Psoas muscle (tissue), 8 donors: ENCODE measurements around the gene CHMP2B. TPM values are rescaled to one million over a fixed set of nuclear protein-coding genes. Genes with fewer than 3 reads are reported as not detected.

Source experiments
- ATAC-seq, 4 donors: fragments of 200-7000 bp; cut with Tn5 transposase; one replicate each; pipeline ENCODE4 v1.9.1; 2020; ENCODE audit warnings: moderate library complexity in 3 of 4, mild to moderate bottlenecking in 2 of 4
- DNase-seq, 2 donors: peaks; one replicate each; pipeline ENCODE4 v3.0.0-alpha.2; 2020
- H3K27ac ChIP-seq: fragments of 200-600 bp; one replicate; pipeline ENCODE4 v1.8.0; 2022
- H3K27me3 ChIP-seq, 3 donors: fragments of 200-600 bp in 1 of 3; one replicate each; pipeline versions ENCODE4 v1.6.1 to v1.8.0; 2013 to 2022; ENCODE audit warnings: low read length in 2 of 3, mild to moderate bottlenecking in 2 of 3, moderate library complexity in 1 of 3; ENCODE audit not compliant: insufficient read depth in 3 of 3
- H3K36me3 ChIP-seq, 2 donors: fragments of 200-600 bp in 1 of 2; one replicate each; pipeline versions ENCODE4 v1.6.1 to v1.8.0; 2013 to 2022; ENCODE audit warnings: low read depth in 1 of 2, mild to moderate bottlenecking in 1 of 2, moderate library complexity in 1 of 2; ENCODE audit not compliant: insufficient read depth in 1 of 2
- H3K4me1 ChIP-seq: fragments of 200-600 bp; one replicate; pipeline ENCODE4 v1.8.0; 2022
- H3K4me3 ChIP-seq: fragments of 200-600 bp; one replicate; pipeline ENCODE4 v1.8.0; 2022; ENCODE audit warnings: mild to moderate bottlenecking
- H3K9me3 ChIP-seq: fragments of 200-600 bp; one replicate; pipeline ENCODE4 v1.8.0; 2022
- CTCF ChIP-seq: fragments of 200-600 bp; IDR thresholded peaks from one replicate; pipeline ENCODE4 v1.8.0; 2022; ENCODE audit warnings: antibody characterized with exemption
- WGBS, 3 donors: extraction: QIAGEN DNeasy Blood & Tissue Kit; methylation state at CpG; one replicate each; pipeline versions ENCODE4 v1.1.6 to v1.1.7; 2013; 5-methylcytosine and 5-hydroxymethylcytosine counted together
- intact Hi-C, 2 donors: fragments of 100-400 bp; cut with DNase I; formaldehyde crosslinking; loops; one replicate each; pipeline versions ENCODE4 v1.11.0 to v1.14.2; 2022
- polyA plus RNA-seq, 3 donors: library from polyadenylated mRNA; stranded (reverse); fragments of 200-250 nt; gene quantifications; one replicate each; pipeline ENCODE4 v1.2.3, GENCODE V29; 2013
- total RNA-seq, 4 donors: library from RNA; stranded (reverse); fragmentation: NEBNext Ultra II Directional in 2 of 4; extraction: Animal tissue kit (Norgen Biotek cat#: 25700) in 2 of 4; gene quantifications; one replicate each; pipeline versions ENCODE4 v1.2.1 to v1.2.4, GENCODE V29; 2021 to 2023
- donor health status: healthy with polysubstance abuse.
- donor health status: DM: no; HTN: no; CAD: no; lungs with moderate emphysema.
- donor health status: Bipolar disorder and iron deficiency.
- donor health status: healthy.
- donor health status: DM: yes; HTN: yes; CAD: no.
- donor health status: DM: no; HTN: no; CAD: no.
- donor health status: DM: no; HTN: no; CAD: no.
- donor health status: DM: yes; HTN: yes; CAD: no.

The CHMP2B gene
- total and polyA plus RNA-seq, 7 donors: 21.0 to 37.5 (median 26.0) TPM

DNA sequence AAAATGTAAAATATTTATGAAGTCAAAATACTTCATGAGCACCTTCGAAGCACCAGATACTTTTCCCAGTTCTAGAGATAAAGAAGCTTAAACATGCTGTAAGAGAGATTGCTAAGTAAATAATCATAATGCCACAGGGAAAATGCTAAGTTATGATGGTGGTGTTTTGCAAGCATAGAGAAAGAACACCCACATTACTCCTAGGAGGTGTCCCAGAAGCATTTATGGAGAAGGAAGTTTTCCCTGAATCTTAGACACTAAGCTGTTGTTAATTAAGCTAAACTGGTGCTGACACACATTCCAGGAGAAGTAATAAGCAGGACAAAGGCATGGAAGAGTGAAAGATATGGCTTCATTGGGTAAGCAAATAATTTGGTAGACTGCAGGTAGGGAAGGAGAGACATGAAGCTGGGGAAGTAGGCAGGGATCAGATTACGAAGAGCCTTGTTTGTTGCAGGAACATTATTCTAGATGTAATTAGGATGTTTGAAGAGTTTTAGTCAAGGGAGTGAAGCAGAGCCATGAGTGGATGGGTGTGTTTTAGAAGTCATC, 40.4 kb upstream of the CHMP2B start:
- WGBS, 3 donors: 79 to 85% (median 82%) methylated on average over 2 of the region's 2 CpGs
- intact Hi-C loops: no loop called here
- DNase-seq (no peak), ATAC-seq (no peak)
- H3K27me3 ChIP-seq: no peaks in the 10 kb centered on the region
- no peak overlapping the region for H3K4me3 ChIP-seq
- TF ChIP-seq CTCF: no peak
- no peak overlapping the region for H3K27ac ChIP-seq
- H3K36me3 ChIP-seq: no peaks in the 10 kb centered on the region
- no peaks in the 10 kb centered on the region for H3K4me1 ChIP-seq
- no peaks in the 10 kb centered on the region for H3K9me3 ChIP-seq

DNA sequence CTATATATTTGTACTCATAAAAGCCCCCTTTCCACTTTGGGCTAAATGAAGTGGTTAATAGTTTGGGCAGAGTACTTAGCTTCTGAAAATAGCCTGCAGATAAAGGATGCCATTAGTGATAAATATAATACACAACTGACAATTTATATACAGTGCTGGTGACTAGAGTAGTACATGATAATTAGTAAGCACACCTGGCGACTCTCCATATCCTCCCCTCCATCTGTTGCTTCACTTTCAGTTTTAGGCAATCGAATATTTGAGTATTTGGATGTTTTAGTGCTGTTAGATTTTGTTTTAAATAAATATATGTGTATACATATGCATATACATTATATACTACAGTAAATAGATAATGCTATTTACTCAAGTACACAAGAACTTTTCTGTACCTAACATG, 35.9 kb upstream of the CHMP2B start:
- no peak for TF ChIP-seq CTCF
- 51 to 62% (median 62%) methylated on average over 2 of the region's 2 CpGs for WGBS, 3 donors
- intact Hi-C loops: no loop called here
- Histone ChIP-seq H3K27ac (no peak overlapping the region), H3K36me3 (no peaks in the 10 kb centered on the region), H3K4me3 (no peak overlapping the region), H3K27me3 (no peaks in the 10 kb centered on the region), H3K4me1 (no peaks in the 10 kb centered on the region), H3K9me3 (no peaks in the 10 kb centered on the region)
- ATAC-seq: no peak
- DNase-seq: no peak

GRCh38 chr3:87191641-87192040, 35.5 kb upstream of the CHMP2B start:
- no peak for TF ChIP-seq CTCF
- H3K4me1 ChIP-seq: no peaks in the 10 kb centered on the region
- intact Hi-C loops: no loop called here

GRCh38 chr3:87196879-87197278, 30.2 kb upstream of the CHMP2B start:
- Histone ChIP-seq H3K9me3 (no peaks in the 10 kb centered on the region), H3K27ac (no peak overlapping the region), H3K4me3 (no peak overlapping the region), H3K4me1 (no peaks in the 10 kb centered on the region), H3K27me3 (no peaks in the 10 kb centered on the region), H3K36me3 (no peaks in the 10 kb centered on the region)
- TF ChIP-seq CTCF: no peak
- 50 to 59% (median 55%) methylated on average over 1 of the region's 1 CpG for WGBS, 3 donors
- ATAC-seq (no peak), DNase-seq (no peak)
- intact Hi-C loops: no loop called here

More at GRCh38 chr3:87191641-87192040, 35.5 kb upstream of the CHMP2B start:
- Histone ChIP-seq H3K27me3 (no peaks in the 10 kb centered on the region), H3K9me3 (no peaks in the 10 kb centered on the region), H3K27ac (no peak overlapping the region), H3K4me3 (no peak overlapping the region), H3K36me3 (no peaks in the 10 kb centered on the region)
- no peak for ATAC-seq
- DNase-seq: no peak

- TF ChIP-seq CTCF: no peak
- WGBS, 3 donors: 75 to 90% (median 85%) methylated on average over 4 of the region's 4 CpGs
- Histone ChIP-seq H3K4me3 (no peak overlapping the region), H3K27me3 (no peaks in the 10 kb centered on the region), H3K4me1 (no peaks in the 10 kb centered on the region), H3K27ac (no peak overlapping the region), H3K9me3 (no peaks in the 10 kb centered on the region), H3K36me3 (no peaks in the 10 kb centered on the region)
- DNase-seq: no peak
- no peak for ATAC-seq
- intact Hi-C loops: no loop called here
Observed at GRCh38 chr3:87197531-87197930, 29.6 kb upstream of the CHMP2B start.
